ENCODE results near the gene TLL1.

DNA sequence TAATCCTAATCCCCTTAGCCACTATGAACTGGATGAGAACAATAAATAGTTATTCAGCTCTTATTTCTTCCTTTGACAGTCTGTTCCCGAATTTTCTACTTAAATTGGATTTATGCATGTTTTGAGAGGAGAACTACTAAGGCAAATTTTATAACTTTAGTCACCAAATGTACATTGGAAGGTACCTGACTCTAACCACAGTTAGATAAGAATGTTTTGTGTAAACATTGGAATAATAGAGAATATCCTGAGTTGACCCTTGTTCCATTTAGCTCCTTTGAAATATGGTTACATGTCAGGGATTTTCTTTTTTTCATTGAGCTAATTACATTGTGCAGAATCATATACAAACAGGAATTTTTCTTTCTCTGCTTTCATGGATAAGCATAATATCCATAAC, 202.6 kb downstream of the TLL1 start:
- TF ChIP-seq POLR2A (IDR thresholded peaks at IDR 0.05; ENCODE audit: low read depth), result no peak
- TF ChIP-seq CTCF (IDR thresholded peaks at IDR 0.05), result no peak
- no peak for TF ChIP-seq EP300 (IDR thresholded peaks at IDR 0.05)
- TF ChIP-seq POLR2AphosphoS5 (IDR thresholded peaks at IDR 0.05), result no peak

Data from esophagus muscularis mucosa (tissue), 4 donors.